ENCODE results near the gene MAPK8.
A peak's percentile ranks its signal among the peaks of the same experiment; 100 is the strongest.
"Not testable (repeated sequence)": the region's sequence is repeated elsewhere in the genome, so short reads cannot be mapped to it uniquely, and the experiment has no call there.

Gene MAPK8

DNA sequence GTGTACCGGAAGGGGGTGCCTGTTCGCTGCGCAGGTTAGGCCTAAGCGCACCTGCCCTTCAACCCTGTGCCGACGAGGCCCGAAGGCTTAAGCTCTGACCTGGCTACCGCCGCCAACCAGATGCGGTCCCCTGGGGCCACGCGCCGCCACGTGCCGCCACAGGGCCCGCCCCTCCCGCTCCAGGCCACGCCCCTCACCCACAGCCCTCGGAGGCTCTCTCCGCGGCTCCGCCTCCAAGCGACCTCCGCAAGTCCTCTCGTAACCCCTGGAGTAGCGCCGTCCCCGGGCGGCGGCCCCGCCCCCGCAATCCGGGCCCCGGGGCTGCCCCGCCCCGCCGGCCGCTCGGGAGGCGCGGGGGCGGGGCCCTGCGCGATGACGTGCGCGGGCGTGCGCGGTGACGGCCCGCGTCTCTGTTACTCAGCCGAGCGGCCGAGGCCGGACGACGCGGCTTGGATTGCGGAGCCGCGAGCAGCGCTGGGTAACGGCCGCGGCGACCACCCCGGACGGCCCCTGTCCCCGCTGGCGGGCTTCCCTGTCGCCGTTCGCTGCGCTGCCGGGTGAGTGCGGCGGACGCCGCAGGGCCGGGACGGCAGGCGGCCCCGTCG is at the start of gene MAPK8:
Gene MAPK8, plus strand, starts transcription at position 413 of the 605 bp plus-strand sequence. CDS start 94,984 bp downstream, outside the sequence.
- peak; percentile 58 for DNase-seq

DNA sequence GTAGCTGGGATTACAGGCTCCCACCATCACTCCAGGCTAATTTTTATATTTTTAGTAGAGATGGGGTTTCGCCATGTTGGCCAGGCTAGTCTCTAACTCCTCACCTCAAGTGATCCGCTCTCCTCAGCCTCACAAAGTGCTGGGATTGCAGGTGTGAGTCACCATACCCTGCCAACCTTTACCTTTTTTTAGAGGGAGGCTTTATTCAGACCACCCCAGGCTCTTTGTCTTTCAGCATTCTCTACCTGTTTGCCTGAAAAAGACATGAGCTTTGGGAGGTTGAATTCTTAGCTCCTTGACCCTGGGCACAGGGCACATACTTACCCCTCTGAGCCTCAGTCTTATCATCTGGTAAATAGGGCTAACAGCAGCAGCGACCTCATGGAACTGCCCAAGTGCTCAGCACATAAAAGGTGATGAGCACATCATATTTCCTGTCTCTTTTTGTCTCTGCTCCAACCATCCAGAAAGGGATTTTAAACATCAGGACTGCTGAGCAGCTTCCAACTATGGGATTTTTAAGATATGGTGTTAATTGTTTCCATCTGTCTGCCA is 49.0 kb upstream of the MAPK8 start:
- DNase-seq, result no peak

- DNase-seq, result no peak
These were observed 48.4 kb upstream of the MAPK8 start for GRCh38 chr10:48258105-48258504.

- no peak for DNase-seq
These were observed 39.9 kb upstream of the MAPK8 start for GRCh38 chr10:48266528-48266927.

GRCh38 chr10:48271047-48271730 is 35.3 kb upstream of the MAPK8 start:
- DNase-seq, result no peak

GRCh38 chr10:48272682-48273081 is 33.8 kb upstream of the MAPK8 start:
- no peak for DNase-seq

- no peak for DNase-seq
These were observed 32.7 kb upstream of the MAPK8 start for GRCh38 chr10:48273741-48274140.

- no peak for DNase-seq
These were observed 31.8 kb upstream of the MAPK8 start, which contains the start of gene FRMPD2 for GRCh38 chr10:48274636-48275035. Gene FRMPD2 (minus strand): TSS chr10:48274696. CDS start chr10:48274567, 129 bp downstream.

DNA sequence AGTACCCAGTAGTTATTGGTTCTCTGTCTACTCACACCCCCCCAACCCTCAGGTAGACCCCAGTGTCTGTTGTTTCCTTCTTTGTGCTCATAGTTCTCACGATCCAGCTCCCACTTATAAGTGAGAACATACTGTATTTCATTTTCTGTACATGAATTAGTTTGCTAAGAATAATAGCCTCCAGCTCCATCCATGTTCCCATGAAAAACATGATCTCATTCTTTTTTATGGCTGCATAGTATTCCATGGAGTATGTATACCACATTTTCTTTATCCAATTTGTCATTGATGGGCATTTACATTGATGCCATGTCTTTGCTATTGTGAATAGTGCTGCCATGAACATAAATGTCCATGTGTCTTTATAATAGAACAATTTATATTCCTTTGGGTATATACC is 29.4 kb upstream of the MAPK8 start:
- no peak for DNase-seq

- no peak for DNase-seq
These were observed 27.3 kb upstream of the MAPK8 start for GRCh38 chr10:48279081-48279751.

GRCh38 chr10:48281697-48282096 is 24.8 kb upstream of the MAPK8 start:
- DNase-seq, result not testable (repeated sequence)

DNA sequence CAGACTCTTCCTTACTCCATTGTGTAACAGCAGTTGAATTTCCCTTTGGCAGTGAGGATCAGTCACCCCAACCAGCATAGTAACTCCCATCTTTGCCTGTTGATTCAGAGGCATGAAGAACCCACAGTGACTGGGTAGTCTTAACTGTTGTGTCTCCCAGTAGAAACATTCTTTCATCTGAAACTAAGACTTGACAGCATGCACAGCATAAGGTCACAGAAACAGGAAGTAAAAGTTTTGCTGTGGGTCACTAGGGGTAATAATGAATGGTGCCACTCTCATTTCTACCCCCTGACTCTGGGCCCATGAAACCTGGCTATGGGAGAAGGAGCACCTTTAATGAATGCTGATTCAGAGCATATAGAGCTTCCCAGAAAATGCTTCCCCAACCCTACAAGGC is 23.6 kb upstream of the MAPK8 start:
- DNase-seq, result no peak

- no peak for DNase-seq
These were observed 22.4 kb upstream of the MAPK8 start for GRCh38 chr10:48284002-48284546.

DNA sequence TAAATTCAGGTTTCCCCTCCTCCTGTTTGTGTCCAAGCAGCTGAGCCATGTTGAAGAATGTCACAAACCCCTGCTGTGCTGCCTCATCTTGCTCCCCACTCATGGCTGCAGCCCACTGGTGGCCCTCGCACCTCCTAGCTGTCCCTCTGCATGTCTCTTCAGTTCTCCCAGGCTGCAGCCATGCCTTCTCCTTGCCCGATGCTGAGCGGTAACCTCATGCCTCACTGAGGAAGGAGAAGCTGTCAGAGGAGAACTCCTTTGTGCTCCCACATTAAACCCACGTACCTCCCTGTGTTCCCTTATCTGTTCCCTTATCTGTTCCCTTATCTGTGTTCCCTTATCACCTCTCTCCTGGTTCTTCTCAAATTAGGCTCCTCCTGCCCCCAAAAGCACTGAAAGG is 21.7 kb upstream of the MAPK8 start:
- DNase-seq, result no peak

DNA sequence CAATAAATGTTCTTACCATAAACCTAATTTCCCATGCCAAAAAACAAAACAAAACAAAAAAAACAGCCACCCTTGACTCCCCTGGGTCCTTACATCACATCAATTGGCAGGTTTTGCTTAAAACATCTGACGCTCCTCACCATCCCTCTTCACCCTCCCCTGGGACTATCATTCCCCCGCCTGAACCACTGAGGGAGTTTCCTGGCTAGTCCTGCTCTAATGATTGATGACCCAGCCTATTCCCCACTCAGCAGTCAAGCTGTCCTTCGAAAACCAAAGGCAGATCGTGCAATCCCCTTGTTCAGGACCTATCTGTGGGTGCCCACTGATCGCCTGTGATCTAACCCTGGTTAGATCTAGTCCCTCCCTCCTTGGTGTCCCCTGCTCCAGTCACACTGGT is 20.8 kb upstream of the MAPK8 start:
- peak; percentile 32 for DNase-seq

DNA sequence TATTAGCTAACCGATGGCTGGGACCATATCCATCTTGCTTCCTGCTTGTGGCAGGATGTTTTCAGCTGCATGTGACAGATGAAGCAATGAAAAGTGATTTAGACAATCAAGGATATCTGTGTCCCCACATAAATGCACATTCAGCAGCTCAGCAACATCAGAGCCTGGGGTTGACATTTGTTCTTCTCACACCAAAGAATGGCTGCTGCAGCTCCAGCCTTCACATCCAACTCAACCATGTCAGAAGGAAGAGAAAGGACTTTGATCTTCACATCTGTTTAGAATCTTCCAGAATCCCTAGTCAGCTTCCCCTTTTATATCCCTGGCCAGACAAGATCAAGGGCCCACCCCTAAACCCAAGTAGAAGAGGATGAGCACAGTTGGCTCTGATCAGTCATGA is 20.1 kb upstream of the MAPK8 start:
- no peak for DNase-seq

DNA sequence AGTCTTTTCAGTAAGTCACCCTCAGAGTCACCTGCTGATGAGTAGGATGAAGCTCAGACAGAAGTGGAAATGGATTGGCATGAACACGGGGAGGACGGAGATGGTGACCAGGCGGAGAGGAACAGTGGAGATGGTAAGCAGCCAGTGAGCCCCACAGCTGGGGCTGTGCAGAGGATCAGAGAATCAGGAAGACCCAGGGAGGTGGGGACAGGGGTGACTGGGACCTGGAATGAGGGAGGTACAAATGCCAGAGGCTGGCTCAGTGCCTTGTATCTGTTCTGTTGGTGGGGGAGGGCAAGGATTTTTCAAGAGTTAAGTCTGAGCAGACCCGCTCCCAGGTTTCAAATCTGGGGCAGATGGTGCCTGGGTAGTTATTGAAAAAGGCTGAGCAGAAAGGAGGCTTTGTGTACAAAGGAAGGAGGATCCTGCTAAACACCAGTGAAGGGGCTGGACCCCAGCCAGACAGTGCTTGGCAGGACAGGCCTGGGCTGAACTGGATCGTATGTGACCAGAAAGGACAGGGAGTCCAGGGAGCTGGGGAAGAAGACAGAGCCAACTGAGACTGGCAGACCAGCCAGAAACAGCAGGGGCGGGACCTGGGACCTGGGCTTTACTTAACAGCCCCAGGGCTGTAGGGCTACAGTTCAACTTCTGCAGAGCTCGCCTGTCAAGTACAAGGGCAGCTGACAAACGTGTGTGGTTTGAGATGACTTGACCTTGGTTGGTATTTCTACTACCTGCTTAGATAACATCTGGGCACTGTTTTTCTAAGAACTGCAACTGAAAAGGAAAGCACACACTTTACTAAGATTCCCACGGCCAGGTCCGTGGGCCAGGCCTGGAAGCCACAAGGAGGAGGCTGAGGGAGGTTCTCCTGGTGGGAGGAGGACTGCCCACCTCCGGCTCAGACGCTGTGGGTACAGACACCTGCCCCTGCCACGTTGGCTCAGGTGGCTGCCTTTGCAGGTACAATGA is 18.8 kb upstream of the MAPK8 start:
- peak; percentile 86 for DNase-seq

DNA sequence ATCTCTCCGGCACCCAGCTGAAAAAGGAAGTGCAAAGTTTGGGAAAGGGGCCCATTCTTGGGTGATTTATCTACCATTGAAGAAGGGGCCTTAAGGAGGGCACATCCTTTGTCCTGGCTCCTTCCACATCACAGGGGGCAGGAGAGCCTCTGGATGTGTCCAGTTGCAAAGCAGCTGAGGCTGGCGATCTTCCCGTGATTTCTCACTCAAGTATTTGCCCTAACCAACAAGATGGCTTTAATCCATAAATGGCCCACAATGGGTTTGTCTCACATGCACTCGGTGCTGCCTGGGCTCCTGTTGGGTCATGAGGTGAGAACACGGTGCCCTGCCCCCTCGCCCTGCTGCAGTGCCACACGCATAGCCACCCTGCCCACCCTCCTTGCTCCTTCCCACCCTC is 17.8 kb upstream of the MAPK8 start:
- DNase-seq, result no peak

GRCh38 chr10:48289501-48290238 is 16.8 kb upstream of the MAPK8 start:
- no peak for DNase-seq

DNA sequence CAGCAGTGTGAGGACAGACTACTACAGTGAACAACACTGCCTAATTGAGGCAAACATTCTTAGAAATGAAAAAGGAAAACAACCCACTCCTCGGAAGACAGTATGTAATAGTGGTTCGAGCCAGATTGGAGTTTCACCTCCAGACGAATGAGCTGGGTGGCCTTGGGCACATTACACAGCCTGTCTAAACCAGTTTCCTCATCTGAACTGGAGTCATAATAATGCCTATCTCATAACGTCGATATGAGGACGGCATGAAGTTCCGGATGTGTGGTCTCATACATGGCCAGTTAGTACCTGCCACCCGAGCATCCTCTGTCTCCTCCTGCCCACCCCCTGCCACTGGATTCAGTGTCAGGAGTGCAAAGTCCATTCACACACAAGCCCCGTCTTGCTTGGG is 16.2 kb upstream of the MAPK8 start:
- DNase-seq, result no peak

- DNase-seq, result no peak
These were observed 15.3 kb upstream of the MAPK8 start for GRCh38 chr10:48291190-48291589.

DNA sequence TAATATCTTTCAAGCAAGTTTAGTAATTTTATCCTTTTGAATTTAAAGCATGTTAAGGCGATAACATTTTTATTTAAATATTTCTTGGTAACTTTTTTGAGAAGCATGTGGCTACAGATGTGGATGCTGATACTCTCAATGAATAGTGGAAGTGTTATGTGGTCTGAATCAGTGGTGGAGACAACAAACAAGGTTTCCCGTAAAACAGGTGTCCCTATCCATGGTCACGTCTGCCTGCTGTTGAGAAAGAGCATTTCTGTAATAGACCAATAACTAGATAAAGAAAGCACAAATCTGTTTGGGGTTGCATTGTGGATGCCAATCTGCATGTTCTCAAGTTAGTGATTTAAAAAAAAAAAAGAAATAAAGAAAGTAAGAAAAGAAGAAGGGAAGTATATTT is 13.9 kb upstream of the MAPK8 start:
- no peak for DNase-seq

Measured in NCI-H446 treated with DMSO at 0.1 percent for 48 hours (cell line).